Neuron (in vitro differentiated cells): ENCODE measurements around the gene PRPH2.
"Not testable (repeated sequence)": the region's sequence is repeated elsewhere in the genome, so short reads cannot be mapped to it uniquely, and the experiment has no call there.

Experiments
- H2AFZ ChIP-seq: one replicate; pipeline ENCODE4 v1.6.1; 2013; ENCODE audit warnings: low read depth, mild to moderate bottlenecking, inconsistent platforms, low read length, moderate library complexity
- H3K27me3 ChIP-seq: one replicate; pipeline ENCODE4 v1.6.1; 2013; ENCODE audit warnings: low read length; ENCODE audit not compliant: insufficient read depth
- H3K36me3 ChIP-seq: one replicate; pipeline ENCODE4 v1.6.1; 2013; ENCODE audit warnings: low read length; ENCODE audit not compliant: insufficient read depth
- H3K4me1 ChIP-seq: one replicate; pipeline ENCODE4 v1.6.1; 2013; ENCODE audit warnings: low read length; ENCODE audit not compliant: insufficient read depth
- H3K4me3 ChIP-seq: 2 replicates; pipeline ENCODE4 v1.5.1; 2013; ENCODE audit warnings: mild to moderate bottlenecking, low read length, moderate library complexity
- H3K9me3 ChIP-seq: one replicate; pipeline ENCODE4 v1.6.1; 2013; ENCODE audit warnings: low read length

Gene PRPH2

GRCh38 chr6:42751055-42751454, 28.7 kb upstream of the PRPH2 start:
- no peaks in the 10 kb centered on the region for H3K27me3 ChIP-seq
- H3K9me3 ChIP-seq: no peaks in the 10 kb centered on the region
- no peak overlapping the region for H3K4me3 ChIP-seq
- H2AFZ ChIP-seq: no peak overlapping the region
- H3K4me1 ChIP-seq: peaks cover 3% of the 10 kb centered on the region
- H3K36me3 ChIP-seq: no peaks in the 10 kb centered on the region

- H3K4me3 ChIP-seq: no peak overlapping the region
- H3K4me1 ChIP-seq: peaks cover 14% of the 10 kb centered on the region
- no peak overlapping the region for H2AFZ ChIP-seq
- no peaks in the 10 kb centered on the region for H3K36me3 ChIP-seq
- H3K27me3 ChIP-seq: no peaks in the 10 kb centered on the region
- no peaks in the 10 kb centered on the region for H3K9me3 ChIP-seq
Measured at GRCh38 chr6:42748203-42748898, 26.0 kb upstream of the PRPH2 start.

- H3K4me3 ChIP-seq: peak overlapping the region; percentile 97
Measured at GRCh38 chr6:42746463-42747391, 24.3 kb upstream of the PRPH2 start.

GRCh38 chr6:42745640-42746462, 23.5 kb upstream of the PRPH2 start, which contains the start of gene TBCC:
TSS of gene TBCC (minus strand) at chr6:42746103. CDS start at chr6:42746073, 30 bp downstream.
- no peaks in the 10 kb centered on the region for H3K27me3 ChIP-seq
- no peaks in the 10 kb centered on the region for H3K9me3 ChIP-seq
- H3K4me1 ChIP-seq: peaks cover 14% of the 10 kb centered on the region
- H3K4me3 ChIP-seq: peak within 1 kb of the TSS; percentile 97
- peak within 1 kb of the TSS; percentile 90 for H2AFZ ChIP-seq
- H3K36me3 ChIP-seq: no peaks in the 10 kb centered on the region

More at GRCh38 chr6:42746463-42747391, 24.3 kb upstream of the PRPH2 start:
- Histone ChIP-seq H3K36me3 (no peaks in the 10 kb centered on the region), H3K9me3 (no peaks in the 10 kb centered on the region), H3K4me1 (peaks cover 14% of the 10 kb centered on the region), H2AFZ (peak overlapping the region; percentile 90), H3K27me3 (no peaks in the 10 kb centered on the region)

GRCh38 chr6:42745083-42745639, 22.8 kb upstream of the PRPH2 start:
- Histone ChIP-seq H3K9me3 (no peaks in the 10 kb centered on the region), H2AFZ (no peak overlapping the region), H3K4me3 (peak overlapping the region; percentile 88), H3K27me3 (no peaks in the 10 kb centered on the region), H3K36me3 (no peaks in the 10 kb centered on the region), H3K4me1 (peaks cover 14% of the 10 kb centered on the region)

GRCh38 chr6:42744351-42744893, 22.0 kb upstream of the PRPH2 start:
- Histone ChIP-seq H3K36me3 (no peaks in the 10 kb centered on the region), H3K4me1 (peaks cover 14% of the 10 kb centered on the region), H3K27me3 (no peaks in the 10 kb centered on the region), H3K9me3 (no peaks in the 10 kb centered on the region), H2AFZ (no peak overlapping the region), H3K4me3 (peak overlapping the region; percentile 88)

- Histone ChIP-seq H3K9me3 (no peaks in the 10 kb centered on the region), H2AFZ (no peak overlapping the region), H3K4me1 (peaks cover 11% of the 10 kb centered on the region), H3K36me3 (no peaks in the 10 kb centered on the region), H3K27me3 (no peaks in the 10 kb centered on the region), H3K4me3 (no peak overlapping the region)
Measured at GRCh38 chr6:42742116-42742894, 19.9 kb upstream of the PRPH2 start.

GRCh38 chr6:42740725-42741124, 18.3 kb upstream of the PRPH2 start:
- H2AFZ ChIP-seq: no peak overlapping the region
- no peaks in the 10 kb centered on the region for H3K36me3 ChIP-seq
- no peaks in the 10 kb centered on the region for H3K27me3 ChIP-seq
- peaks cover 11% of the 10 kb centered on the region for H3K4me1 ChIP-seq
- H3K9me3 ChIP-seq: no peaks in the 10 kb centered on the region
- H3K4me3 ChIP-seq: no peak overlapping the region

- no peaks in the 10 kb centered on the region for H3K4me1 ChIP-seq
- no peaks in the 10 kb centered on the region for H3K27me3 ChIP-seq
- H3K36me3 ChIP-seq: no peaks in the 10 kb centered on the region
- H3K4me3 ChIP-seq: no peak overlapping the region
- H2AFZ ChIP-seq: no peak overlapping the region
- no peaks in the 10 kb centered on the region for H3K9me3 ChIP-seq
Measured at GRCh38 chr6:42735976-42736375, 13.6 kb upstream of the PRPH2 start.

GRCh38 chr6:42733867-42734481, 11.6 kb upstream of the PRPH2 start:
- not testable (repeated sequence) for H3K4me1 ChIP-seq, H3K27me3 ChIP-seq, H3K4me3 ChIP-seq, H2AFZ ChIP-seq, H3K9me3 ChIP-seq, H3K36me3 ChIP-seq

- no peak overlapping the region for H3K4me3 ChIP-seq
- H3K36me3 ChIP-seq: no peaks in the 10 kb centered on the region
- peaks cover 3% of the 10 kb centered on the region for H3K4me1 ChIP-seq
- H3K9me3 ChIP-seq: no peaks in the 10 kb centered on the region
- H2AFZ ChIP-seq: no peak overlapping the region
- H3K27me3 ChIP-seq: no peaks in the 10 kb centered on the region
Measured at GRCh38 chr6:42729731-42730130, 7.3 kb upstream of the PRPH2 start.
